ENCODE data around the gene MAK.
"Not testable (repeated sequence)": the region's sequence is repeated elsewhere in the genome, so short reads cannot be mapped to it uniquely, and the experiment has no call there.

MAK gene

DNA sequence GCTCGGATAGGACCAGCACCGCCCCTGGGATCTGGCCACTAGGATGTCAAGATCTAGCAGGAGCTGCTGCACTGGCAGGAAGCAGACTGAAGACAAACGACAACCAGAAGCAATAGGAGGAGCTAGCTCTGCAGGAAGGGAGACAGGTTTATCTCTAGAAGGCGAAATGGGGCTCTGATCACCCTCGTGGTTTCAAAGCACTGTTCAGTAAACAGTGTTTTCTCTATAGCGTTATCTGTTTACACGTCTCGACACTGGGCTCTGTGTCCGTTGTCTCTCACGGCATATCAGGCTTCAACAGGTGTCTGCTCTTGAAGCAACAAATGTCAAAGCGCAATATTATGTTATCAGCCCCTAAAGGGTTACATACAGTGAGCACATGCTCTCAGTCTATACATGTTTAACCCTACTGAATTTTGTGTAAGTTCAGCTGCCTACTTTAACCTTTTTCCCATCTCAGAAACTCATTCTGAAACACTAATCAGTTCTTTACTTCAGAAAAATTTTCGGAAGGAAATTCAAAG lies 66.9 kb downstream of the MAK start:
- no peak for DNase-seq

DNA sequence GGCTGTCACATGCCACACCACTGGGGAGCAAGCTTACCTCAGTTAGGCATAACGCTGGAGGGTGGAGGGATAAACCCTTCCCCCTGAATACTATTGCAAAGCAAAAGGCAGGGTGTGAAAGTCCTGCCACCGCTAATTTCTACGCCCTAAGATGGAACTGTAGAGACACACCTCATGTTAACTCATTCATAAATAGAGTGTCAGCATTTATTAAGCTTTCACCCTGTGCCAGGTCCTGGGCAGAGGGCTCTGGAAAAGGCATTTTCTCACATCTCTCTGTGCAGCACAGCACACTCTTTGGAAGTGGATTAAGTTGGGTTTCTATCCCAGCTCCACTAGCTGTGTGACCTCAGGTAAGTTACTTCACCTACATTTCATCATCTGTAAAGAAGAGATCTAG lies 68.9 kb downstream of the MAK start:
- DNase-seq = no peak

DNA sequence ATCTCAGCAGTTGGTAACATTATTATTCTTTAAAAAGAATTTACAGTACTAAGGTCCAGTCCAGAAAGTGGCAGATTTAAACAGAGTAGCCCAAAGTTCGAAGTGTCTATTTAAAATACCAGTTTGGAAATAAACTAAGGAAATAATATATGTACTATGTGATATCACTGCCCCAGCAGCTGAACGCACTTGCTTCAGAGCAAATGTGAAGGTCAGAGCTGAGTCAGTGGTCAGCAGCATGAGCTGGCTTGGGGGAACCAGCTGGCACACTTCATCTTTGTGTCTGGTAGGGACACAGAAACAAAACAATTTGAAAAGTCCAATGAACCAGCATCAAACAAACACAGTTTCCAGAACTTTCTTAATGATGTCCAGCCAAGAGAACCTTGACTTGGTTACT lies 75.3 kb downstream of the MAK start:
- DNase-seq = no peak

DNA sequence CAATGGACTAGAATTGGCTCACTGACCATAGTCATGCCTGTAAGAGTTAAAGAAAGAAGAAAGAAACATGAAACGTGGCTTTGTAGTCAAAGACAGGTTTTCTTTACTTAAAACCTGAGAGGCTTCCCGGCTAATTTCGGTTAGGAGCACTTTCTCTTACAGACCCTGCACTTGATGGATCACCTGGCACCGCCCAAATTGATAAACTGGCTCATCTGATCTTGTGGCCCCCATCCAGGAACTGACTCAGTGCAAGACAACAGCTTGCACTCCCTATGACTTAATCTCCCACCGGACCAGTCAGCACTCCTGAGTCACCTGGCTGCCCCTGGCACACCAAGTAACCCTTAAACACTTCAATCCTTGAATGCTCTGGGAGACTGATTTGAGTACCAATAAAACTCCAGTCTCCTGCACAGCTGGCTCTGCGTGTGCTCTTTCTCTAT lies 78.4 kb downstream of the MAK start:
- DNase-seq = no peak

DNA sequence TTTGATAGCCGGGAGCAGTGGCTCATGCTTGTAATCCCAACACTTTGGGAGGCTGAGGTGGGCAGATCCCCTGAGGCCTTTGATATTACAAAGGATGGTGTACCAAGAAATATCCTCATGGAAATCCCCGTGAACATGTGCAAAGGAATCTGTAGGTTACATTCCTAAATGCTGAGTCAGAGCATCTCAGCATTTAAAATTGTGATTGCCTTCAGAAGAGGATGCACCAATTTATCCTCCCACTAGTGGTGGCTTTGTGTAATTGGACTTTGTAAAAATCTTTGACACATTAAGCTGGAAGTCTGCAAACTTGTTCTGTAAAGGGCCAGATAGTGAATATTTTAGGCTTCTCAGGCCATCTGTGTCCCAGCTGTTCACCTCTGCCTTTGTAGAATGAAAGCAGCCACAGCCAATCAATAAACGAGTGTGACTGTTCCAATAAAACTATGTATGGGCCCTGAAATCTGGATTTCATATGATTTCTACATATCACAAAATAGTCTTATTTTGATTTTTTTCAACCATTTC lies 79.0 kb downstream of the MAK start:
- peak in 1 of 2 experiments; percentile 22 for DNase-seq

DNA sequence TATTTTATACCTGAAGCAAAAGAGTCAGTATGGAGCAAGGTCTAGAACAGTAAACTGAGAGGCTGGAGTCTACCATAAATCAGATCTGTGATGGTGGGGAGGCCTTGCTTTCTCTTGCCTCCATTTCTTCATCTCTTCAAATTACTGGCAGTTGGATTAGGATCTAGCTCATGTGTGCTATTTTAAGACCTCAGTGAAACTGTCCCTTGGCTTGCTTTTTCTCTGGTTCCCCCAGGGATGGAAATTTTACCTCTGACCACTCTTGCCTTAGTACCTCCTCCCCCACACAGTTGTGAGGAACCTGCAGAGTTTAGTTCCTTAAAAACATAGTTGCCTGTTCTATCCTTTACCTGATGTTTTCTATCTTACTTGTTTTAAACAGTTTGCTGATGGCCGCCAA lies 82.3 kb downstream of the MAK start:
- no peak for DNase-seq

DNA sequence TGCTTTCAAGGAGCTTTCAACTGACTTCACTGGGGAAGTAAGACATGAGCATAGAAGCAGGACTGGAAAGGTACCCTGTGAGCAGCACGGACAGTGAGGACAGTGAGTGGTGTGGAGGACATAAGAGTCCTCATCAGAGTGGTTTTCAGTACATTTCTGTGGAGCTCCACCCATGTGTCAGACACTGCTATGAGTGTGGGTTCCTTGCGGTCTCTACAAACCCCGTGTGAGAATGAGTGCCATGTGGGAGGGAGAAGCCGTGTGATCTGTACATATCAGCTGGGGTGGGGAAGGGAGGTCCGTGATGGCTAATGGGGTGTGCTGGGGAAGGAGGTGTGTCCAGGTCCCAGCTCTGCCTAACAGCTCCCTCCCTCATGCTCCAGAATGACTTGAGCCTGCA lies 86.6 kb downstream of the MAK start:
- not testable (repeated sequence) for DNase-seq

DNA sequence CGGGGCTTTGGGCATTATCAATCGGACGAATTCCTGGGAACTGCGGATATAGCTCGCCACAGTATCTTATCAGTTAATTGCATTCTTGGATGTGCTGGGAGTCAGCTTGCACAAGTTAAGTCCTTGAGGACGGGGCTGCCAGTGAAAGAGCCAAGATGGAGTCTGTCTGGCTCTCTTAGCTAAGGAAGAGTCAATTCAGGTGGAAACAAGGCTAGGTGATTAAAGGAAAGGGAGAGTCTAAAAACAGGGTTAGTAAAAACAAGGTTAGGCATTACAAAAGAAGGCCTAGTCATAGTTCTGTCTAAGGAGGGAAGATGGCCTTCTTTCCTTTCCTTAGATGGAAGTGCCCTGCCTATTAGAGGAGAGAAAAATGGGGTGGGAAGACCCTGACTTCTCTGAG lies 87.8 kb downstream of the MAK start:
- DNase-seq = not testable (repeated sequence)

DNA sequence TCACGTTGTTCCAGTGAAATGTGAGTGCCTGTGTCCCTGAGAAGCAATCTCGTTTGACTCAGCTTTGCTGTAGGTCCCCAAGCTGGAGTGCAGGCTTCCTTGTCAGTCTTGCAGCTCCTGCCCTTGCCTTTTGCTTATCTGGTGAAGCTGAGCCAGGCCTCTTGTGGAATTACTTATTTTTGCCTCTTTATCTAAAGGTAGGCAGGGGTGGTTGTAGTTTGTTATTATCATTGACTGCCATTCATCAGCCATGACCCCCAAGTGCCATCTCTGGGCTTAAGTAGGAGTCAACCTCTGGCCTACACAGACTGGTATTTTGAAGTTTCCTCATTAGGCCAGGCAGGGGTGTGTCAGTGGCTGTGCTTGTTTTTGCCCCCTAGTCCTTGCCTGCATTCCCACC lies 88.6 kb downstream of the MAK start:
- DNase-seq = no peak

DNA sequence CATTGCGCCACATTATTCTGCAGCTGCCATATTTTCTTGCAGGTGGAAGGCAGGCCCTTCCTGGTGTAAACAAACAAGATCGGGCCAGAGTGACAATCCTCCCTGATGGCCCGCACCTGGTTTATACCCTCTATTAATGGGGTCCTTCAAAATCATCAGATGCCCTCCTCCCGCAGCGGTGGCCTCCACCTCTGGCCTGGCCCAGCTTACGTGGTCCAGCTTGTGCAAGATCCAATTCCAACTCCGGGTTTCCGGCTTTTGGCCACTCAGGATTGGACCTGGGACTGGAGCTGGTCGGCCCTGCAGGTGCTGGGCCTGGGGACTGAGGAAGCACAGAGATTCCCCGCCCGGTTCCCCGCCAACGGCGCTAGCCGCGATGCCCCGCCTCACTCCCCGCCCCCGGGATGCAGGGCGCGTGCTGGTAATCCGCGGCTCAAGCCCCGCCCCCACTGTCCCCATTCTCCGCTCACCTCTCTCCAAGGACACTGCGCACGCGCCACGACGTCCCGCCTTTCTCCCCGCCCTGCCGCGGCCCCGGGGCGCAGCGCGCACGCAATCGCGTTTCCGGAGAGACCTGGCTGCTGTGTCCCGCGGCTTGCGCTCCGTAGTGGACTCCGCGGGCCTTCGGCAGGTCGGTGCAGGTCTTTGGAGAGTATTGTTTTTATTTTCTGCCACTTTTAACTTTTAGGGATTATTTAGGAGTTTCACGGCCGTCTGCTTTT lies 90.9 kb downstream of the MAK start, which contains the start of gene TMEM14B:
TSS of gene TMEM14B (plus strand) at position 555 of the 722 bp plus-strand sequence. CDS start 1,441 bp downstream, outside the sequence.
- DNase-seq = peak; percentile 94 to 98

DNA sequence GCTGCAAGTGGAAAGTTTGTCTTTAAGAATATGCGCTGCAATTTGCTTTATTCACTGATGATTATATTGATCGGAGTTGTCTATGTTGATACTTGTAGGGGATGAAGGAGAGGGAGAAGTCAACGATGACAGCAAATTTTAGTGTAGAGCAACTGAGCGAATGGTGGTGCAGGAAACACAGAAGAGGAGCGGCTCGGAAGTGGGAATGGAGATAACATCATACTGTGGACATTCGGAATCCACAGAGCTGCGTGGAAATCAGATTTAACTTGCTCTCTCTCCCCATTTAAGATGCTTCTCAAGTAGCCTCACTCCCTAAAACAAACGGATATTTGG lies 91.5 kb downstream of the MAK start:
- DNase-seq = no peak

DNA sequence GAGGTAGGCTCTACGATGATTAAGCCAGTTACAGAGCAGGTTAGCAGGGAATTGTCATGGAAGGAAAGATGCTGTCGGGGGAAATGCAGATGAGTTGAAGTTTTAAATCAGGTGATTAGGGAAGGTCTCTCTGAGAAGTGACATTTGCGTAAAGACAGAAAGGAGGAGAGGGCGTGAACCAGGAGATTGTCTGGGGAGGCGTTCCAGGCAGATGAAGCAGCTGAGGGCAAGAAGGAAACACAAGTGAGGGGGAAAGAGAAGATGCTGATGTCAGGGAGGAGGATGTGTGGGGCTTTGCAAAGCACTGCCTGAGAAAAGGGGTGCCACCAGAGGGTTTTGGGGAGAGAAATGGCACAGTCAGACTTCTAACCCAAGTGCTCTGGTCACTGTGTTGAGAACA lies 93.2 kb downstream of the MAK start:
- DNase-seq = no peak

DNA sequence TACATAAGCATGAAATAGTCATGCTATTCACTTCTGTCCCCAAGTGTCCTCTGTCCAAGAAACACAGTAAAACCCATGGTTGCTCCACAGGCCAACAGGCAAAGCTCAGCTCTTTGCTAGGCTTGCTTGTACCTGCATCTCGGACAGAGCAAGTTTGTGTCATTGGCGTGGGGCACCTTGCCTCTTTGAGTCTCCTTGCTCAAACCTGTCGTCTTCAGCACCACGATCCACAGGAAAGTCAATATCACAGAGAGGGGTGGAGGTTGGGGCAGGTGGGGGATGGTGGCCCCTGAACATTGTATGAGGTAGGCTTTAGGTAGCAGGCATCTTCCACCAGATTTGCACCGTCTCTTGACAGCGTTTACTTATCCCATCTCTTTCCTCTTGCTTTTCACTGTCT lies 94.8 kb downstream of the MAK start:
- DNase-seq = no peak

DNA sequence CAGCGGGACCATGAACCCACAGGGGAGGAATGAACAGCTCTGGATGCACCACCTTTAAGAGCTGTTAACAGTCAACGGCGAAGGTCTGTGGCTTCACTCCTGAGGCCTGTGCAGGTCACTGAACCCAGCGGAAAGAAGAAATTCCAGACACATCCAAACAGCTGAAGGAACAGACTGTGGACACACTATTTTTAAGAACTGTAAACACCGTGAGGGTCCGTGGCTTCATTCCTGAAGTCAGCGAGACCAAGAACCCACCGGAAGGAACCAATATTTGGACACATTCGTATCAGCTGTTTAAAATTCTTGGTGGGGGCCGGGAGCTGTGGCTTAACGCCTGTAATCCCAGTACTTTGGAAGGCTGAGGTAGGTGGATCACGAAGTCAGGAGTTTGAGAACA lies 96.1 kb downstream of the MAK start:
- DNase-seq = no peak

DNA sequence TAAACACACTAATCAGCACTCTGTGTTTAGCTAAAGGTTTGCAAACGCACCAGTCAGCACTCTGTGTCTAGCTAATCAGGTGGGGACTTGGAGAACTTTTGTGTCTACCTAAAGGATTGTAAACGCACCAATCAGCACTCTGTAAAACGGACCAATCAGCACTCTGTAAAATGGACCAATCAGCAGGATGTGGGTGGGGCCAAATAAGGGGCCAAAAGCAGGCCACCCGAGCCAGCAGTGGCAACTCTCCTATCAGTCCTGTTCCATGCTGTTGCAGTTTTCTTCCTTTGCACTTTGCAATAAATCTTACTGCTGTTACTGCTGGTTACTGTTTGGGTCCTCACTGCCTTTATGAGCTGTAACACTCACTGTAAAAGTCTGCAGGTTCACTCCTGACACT lies 96.7 kb downstream of the MAK start:
- DNase-seq = not testable (repeated sequence)

DNA sequence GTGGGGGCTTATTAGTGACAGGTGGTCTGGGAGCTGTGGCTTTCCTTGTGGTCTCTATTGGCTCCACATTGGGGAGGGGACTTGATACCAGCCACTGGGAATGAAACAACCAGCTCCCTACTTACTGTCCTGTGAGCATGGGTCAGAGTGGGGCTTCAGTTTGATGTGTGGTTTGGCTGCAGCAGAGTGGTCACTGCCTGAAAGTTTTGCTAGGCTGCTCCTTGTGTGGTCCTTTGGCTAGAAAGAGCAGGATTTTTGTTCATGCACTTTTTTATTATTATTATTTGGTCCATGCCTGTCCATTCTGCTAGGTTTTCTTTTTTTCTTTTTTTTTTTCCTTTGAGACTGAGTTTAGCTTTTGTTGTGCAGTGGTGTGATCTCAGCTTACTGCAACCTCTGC lies 98.3 kb downstream of the MAK start:
- no peak for DNase-seq

DNA sequence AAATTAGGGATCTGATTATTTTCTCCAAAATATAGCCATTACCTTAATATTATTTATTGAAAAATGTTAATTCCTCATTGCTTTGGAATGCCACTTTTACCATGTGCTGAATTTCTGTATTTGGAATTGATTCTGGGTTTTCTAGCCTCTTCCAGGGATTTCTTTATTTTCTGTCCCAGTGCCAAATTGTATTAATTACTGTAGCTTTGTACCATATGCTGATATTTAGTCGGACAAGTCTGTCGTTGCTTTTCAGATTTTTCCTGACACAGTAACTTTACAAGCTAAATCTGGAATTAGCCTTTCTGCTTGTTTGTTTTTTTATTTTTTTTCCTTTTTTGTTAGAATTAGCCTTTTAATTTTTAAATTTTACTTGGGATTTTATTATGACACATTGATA lies 101.6 kb downstream of the MAK start:
- DNase-seq = no peak

DNA sequence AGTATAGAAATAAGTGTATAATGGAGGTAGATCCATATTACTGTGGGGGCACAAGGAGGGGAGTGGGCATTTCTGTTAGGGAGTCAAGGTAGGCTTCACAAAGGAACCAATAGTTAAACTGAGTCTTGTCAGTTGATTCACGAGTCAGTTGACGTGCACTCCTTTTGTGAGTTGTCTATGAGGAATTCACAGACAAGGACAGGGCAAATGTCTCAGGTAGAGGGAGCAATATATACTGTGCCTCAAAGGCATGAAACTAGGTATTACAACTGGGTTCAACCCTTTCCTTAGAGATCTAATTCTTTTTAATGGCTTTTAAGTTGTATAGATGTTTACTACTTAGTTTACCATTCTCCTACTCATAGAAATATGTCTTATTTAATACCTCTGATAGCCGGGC lies 104.5 kb downstream of the MAK start:
- no peak for DNase-seq

DNA sequence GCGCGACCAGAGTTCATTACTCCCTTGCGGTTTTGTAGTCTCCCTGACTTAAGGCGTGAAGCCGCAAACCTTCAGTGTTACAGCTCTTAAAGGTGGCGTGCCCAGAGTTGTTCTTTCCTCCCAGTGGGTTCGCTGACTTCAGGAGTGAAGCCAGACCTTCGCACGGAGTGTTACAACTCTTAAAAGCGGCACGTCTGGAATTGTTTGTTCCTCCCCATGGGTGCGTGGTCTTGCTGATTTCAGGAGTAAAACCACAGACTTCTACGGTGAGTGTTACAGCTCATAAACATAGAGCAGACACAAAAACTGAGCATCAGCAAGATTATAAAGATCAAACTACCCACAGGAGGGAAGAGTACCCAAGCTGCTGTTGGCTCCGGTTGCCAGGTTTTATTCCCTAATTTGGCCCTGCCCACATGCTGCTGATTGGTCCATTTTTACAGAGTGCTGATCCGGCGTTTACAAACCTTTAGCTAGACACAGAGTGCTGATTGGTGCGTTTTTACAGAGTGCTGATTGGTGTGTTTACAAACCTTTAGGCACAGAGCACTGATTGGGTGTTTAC lies 105.1 kb downstream of the MAK start:
- no peak for DNase-seq

DNA sequence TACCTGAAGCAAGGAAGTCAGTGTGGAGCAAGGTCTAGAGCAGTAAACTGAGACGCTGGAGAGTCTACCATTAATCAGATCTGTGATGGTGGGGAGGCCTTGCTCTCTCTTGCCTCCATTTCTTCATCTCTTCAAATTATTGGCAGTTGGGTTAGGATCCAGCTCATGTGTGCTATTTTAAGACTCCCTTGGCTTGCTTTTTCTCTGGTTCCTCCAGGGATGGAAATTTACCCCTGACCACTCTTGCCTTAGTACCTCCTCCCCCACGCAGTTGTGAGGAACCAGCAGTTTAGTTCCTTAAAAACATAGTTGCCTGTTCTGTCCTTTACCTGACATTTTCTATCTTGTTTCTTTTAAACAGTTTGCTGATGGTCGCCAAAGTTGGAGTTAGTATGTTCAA lies 108.1 kb downstream of the MAK start:
- DNase-seq = no peak

DNA sequence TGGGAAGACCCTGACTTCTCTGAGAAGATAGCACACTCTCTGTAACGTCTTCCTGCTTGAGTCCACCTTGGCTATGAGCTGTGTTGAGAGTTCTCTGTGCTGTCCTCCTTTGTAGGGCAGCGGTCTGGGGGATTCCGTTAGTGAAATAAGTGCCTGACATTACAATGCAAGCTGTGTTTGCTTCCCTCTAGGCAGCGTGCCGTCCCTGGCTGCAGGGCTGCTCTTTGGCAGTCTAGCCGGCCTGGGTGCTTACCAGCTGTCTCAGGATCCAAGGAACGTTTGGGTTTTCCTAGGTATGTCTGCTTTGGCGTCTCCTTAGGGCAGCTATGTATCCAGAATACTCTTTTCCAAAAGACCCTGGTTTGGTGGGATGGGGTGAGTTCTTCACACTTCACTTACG lies 112.6 kb downstream of the MAK start:
- DNase-seq = no peak

DNA sequence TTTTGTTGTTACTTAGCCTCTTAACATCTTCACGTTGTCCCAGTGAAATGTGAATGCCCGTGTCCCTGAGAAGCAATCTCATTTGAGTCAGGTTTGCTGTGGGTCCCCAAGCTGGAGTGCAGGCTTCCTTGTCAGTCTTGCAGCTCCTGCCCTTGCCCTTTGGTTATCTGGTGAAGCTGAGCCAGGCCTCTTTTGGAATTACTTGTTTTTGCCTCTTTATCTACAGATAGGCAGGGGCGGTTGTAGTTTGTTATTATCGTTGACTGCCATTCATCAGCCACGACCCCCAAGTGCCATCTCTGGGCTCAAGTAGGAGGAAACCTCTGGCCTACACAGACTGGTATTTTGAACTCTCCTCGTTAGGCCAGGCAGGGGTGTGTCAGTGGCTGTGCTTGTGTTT lies 113.3 kb downstream of the MAK start:
- DNase-seq = no peak

DNA sequence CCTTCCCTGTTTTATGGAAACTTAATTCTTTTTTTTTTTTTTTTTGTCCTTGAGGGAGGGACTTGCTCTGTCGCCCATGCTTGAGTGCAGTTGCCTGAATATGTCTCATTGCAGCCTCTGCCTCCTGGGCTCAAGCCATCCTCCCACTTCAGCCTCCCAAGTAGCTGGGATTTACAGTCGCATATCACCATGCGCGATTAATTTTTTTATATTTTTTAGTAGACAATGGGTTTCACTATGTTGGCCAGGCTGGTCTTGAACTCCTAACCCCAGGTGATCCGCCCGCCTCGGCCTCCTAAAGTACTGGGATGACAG lies 114.8 kb downstream of the MAK start:
- no peak for DNase-seq

DNA sequence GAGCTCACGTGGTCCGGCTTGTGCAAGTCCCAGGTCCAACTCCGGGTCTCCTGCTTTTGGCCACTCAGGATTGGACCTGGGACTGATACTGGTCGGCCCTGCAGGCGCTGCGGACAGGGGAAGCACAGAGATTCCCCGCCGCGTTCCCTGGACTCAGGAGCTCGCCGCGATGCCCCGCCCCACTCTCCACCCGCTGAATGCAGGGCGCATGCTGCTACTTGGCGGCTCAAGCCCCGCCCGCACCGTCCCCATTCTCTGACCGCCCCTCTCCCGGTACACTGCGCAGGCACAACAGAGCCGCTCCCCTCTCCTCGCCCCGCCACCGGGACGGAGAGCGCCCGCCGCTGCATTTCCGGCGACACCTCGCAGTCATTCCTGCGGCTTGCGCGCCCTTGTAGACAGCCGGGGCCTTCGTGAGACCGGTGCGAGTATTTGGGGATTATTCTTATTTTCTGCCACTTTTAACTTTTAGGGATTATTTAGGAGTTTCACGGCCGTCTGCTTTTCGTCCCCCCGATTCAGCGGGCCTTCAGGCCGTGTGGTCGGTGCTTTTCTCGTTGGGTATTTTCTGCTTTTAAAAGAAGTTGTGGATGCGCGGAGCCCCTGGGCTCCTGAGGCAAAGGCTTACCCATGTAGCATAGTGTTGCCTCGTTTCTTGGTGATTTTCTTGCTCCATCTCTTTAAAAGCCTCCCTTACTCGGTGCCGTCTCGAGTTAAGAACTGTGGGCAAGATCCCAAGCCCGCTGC lies 115.3 kb downstream of the MAK start, which contains the start of gene TMEM14C:
TSS of gene TMEM14C (plus strand) at position 251 of the 747 bp plus-strand sequence. CDS start 1,544 bp downstream, outside the sequence.
- DNase-seq = peak; percentile 89 to 99
